ENCODE measurements around the gene ERC1. TPM values are rescaled to one million over a fixed set of nuclear protein-coding genes. Genes with fewer than 3 reads are reported as not detected.

The ERC1 gene
- total and polyA plus RNA-seq, 9 of the 15 experiments (the other 6 are each of a cell fraction or from before 2014, with no cell fraction given) = 0.74 to 11.8 (median 4.8) TPM

DNA sequence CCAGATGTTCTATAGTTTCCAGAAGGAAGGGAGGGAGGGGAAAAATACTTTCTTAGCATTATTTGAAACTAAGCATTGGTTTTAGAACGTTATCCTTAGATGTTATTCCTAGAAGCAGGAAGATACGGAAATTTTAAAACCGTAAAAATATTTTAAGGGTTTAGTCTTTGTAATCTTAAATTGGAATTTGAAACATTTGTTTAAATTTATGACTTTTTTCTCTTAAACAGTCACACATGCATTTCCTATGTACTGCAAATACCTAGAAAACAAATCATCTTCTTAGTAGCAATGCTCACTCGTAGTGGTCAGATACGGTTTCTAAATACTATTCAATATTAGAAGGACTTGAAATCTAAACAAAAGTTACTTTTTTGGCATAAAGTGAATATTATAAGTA is 282.0 kb downstream of the ERC1 start (continued):
- TF ChIP-seq TAL1 (IDR thresholded peaks at IDR 0.05) (no peak), DPF2 (IDR thresholded peaks at IDR 0.05) (no peak), CCNT2 (IDR thresholded peaks at IDR 0.05; ENCODE audit: borderline replicate concordance, extremely low read depth, insufficient read length, low read depth, low read length) (no peak), ZEB2 (IDR thresholded peaks at IDR 0.05) (no peak), CBX1 (IDR thresholded peaks at IDR 0.05; ENCODE audit: low read depth) (no peak)
- TF ChIP-seq, protein P1, sequence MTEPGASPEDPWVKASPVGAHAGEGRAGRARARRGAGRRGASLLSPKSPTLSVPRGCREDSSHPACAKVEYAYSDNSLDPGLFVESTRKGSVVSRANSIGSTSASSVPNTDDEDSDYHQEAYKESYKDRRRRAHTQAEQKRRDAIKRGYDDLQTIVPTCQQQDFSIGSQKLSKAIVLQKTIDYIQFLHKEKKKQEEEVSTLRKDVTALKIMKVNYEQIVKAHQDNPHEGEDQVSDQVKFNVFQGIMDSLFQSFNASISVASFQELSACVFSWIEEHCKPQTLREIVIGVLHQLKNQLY (CRISPR knock-in tag; conservative IDR thresholded peaks at IDR 0.05) = no peak
- TF ChIP-seq, protein P2, sequence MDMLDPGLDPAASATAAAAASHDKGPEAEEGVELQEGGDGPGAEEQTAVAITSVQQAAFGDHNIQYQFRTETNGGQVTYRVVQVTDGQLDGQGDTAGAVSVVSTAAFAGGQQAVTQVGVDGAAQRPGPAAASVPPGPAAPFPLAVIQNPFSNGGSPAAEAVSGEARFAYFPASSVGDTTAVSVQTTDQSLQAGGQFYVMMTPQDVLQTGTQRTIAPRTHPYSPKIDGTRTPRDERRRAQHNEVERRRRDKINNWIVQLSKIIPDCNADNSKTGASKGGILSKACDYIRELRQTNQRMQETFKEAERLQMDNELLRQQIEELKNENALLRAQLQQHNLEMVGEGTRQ (CRISPR knock-in tag; IDR thresholded peaks at IDR 0.05) = no peak
- TF ChIP-seq, protein P3, sequence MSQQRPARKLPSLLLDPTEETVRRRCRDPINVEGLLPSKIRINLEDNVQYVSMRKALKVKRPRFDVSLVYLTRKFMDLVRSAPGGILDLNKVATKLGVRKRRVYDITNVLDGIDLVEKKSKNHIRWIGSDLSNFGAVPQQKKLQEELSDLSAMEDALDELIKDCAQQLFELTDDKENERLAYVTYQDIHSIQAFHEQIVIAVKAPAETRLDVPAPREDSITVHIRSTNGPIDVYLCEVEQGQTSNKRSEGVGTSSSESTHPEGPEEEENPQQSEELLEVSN (IDR thresholded peaks at IDR 0.05; ENCODE audit: borderline replicate concordance in 1 of 2, extremely low read depth in 1 of 2, insufficient read depth in 1 of 2, insufficient read length in 1 of 2, low read depth in 1 of 2, low read length in 1 of 2, poor library complexity in 1 of 2, severe bottlenecking in 1 of 2) = no peak

Data from K562 (cell line).